GM18498 (cell line): ENCODE measurements around the gene TNFAIP8L1.
"Not testable (repeated sequence)": the region's sequence is repeated elsewhere in the genome, so short reads cannot be mapped to it uniquely, and the experiment has no call there.

Source experiments
- ATAC-seq: cut with Tn5 transposase; IDR thresholded peaks from one replicate; pipeline ENCODE4 v1.9.1; 2021; ENCODE audit warnings: mild to moderate bottlenecking, moderate library complexity; ENCODE audit not compliant: unreplicated experiment

TNFAIP8L1 gene

DNA sequence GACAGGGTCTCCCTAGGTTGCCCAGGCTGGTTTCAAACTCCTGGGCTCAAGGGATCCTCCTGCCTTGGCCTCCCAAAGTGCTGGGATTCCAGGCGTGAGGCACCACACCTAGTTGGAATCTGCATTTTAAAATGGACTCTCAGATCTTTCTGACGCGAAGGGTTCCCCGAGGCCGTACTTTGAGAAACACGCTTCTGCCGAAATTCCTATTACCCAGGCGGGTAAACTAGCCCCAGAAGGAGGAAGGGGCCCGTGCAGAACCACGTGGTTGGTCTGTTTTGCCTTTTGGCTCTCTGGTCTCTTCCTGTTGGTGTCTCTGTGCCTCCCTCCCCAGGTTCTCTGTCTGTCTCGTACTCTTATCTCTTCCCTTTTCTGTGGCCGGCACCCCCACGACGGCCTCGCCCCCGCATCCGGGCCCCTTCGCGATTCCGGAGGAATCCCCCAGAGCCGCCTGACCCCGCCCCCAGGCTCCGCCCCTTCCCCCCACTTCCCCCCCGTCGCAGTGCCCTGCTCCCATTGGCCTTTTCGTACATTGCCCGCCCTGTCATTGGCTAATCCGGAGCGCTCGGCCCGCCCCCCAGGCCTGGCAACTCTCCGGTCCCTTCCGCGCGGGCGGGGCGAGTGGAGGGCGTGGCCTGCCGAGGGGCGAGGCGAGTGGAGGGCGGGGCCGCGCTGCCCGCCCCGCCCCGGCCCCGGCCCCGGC, at the start of gene TNFAIP8L1:
Gene TNFAIP8L1 (plus strand): TSS at position 689 of the 703 bp plus-strand sequence. CDS start 12,354 bp downstream, outside the sequence.
- ATAC-seq = peak; percentile 91

DNA sequence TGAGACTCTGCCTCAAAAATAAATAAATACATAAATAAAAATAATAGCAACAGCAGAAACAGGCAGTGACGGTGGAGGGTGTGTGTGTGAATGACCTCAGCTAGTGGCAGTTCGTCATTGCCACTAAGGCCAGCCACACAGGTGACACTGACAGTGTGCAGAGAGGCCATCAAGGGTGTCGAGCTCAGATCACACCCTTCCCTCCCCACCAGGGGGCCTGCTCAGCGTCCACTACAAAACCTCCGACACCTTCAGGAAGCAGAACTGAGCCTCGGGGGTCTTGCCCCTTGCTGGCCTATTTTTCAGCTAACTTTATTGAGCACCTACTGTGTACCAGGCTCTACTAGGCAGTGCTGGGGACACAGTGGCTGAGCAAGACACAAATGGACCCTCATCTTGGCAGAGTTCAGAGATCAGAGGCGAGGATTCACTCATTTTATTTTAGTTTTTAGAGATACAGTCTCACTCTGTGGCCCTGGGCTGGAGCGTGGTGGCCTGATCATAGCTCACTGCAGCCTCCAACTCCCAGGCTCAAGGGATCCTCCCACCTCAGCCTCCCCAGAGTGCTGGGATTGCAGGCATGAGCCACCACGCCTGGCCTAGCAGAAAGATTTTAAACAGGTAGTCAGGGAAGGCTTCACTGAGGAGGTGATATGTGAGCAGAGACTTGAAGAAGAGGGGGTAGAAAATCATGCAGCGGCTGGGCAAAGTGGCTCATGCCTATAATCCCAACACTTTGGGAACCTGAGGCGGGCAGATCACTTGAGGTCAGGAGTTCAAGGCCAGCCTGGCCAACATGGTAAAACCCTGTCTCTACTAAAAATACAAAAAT, 49.5 kb upstream of the TNFAIP8L1 start:
- no peak for ATAC-seq

DNA sequence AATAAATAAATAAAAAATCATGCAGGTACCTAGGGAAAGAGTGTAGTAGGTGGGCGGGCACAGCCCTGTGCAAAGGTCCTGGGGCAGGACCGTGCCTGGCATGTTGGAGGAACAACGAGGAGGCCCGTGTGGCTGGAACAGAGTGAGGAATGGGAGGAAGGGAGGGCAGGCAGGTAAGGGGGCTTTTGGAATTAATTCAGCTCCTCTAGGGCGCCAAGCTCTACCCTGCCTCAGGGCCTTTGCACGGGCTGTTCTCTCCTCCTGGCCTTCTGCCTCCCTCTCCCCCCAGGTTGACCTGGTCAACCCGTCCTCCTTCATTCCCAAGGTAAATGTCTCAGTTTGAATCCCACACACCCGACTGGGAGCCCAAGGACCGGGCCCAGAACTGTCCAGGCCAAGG, 48.8 kb upstream of the TNFAIP8L1 start:
- ATAC-seq = no peak

DNA sequence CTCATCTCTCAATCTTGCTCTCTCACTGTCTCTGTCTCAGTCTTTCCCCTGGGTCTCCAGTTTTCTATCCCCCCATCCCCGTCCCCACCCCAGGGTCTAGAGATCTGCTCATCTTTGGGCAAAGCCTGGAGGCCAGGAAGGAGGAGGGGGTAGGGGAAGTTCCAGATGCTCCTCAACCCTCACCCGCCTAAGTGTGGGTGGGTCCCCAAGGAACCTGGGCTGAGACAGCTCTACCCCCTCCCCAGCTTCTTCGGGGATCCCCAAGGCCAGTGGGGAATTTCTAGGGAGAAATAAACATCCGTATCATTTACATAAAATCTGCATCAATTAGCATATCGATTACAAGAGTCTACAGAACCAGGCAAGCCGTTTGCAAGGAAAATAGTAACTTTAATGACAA, 48.0 kb upstream of the TNFAIP8L1 start:
- ATAC-seq = no peak

DNA sequence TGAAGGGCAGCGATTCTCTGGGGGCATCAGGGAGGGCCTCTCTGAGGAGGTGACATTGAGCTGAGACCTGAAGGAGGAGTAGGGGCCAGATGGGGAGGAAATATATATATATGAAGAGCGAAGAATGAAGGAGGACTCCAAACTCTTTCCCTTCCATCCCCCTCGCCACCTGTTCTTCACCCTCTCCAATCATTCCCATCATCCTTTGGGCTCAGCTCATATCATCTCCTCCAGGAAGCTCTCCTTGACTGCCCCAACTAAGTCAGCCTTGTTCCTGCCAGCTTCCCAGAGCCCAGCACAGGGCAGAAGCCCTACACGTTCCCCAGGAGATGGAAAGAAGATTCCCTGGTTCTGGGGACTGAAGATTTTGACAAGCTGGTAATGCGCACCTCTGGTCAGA, 46.9 kb upstream of the TNFAIP8L1 start:
- no peak for ATAC-seq

DNA sequence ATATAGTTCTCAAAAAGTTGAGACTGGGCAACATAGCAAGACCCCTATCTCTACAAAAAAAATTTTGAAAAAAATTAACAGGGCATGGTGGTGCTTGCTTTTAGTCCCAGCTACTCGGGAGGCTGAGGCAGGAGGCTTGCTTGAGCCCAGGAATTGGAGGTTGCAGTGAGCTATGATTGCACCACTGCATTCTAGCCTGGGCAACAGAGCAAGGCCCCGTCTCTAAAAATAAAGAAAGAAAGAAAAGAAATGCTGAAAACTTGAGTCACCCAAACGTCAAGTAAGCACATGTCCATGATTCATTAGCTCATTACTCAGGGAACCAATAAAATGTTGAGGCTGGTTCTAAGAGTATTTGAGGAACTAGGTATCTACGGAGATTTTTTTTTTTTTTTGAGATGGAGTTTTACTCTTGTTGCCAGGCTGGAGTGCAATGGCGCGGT, 45.9 kb upstream of the TNFAIP8L1 start:
- no peak for ATAC-seq

DNA sequence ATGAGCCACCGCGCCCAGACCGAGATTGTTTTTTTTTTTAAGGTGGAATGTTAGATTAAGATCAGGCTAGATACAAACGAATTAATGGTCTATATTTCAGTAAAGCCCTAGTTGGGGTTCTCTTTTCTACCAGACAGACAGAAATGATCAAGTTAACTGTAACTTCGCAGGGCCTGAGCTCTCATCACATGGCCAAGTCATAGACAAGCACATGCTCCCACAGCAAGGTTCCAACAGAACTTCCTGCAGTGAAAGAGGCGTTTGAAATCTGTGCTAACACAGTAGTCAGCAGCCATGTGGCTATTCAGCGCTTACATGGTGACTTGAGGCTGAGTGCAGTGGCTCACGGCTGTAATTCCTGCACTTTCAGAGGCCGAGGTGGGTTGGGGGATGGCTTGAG, 45.1 kb upstream of the TNFAIP8L1 start:
- no peak for ATAC-seq

DNA sequence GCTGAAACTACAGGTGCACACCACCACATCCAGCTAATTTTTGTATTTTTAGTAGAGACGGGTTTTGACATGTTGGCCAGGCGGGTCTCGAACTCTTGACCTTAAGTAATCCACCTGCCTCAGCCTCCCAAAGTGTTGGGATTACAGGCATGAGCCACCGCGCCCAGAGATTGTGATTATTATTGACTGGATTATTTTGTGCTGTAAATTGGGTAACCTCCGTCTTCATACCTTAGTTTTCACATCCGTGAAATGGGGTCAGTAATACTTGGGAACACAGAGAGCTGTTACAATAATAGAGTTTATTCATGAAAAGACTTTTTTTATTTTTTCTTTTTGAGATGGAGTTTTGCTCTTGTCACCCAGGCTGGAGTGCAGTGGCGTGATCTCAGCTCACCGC, 44.2 kb upstream of the TNFAIP8L1 start:
- not testable (repeated sequence) for ATAC-seq

DNA sequence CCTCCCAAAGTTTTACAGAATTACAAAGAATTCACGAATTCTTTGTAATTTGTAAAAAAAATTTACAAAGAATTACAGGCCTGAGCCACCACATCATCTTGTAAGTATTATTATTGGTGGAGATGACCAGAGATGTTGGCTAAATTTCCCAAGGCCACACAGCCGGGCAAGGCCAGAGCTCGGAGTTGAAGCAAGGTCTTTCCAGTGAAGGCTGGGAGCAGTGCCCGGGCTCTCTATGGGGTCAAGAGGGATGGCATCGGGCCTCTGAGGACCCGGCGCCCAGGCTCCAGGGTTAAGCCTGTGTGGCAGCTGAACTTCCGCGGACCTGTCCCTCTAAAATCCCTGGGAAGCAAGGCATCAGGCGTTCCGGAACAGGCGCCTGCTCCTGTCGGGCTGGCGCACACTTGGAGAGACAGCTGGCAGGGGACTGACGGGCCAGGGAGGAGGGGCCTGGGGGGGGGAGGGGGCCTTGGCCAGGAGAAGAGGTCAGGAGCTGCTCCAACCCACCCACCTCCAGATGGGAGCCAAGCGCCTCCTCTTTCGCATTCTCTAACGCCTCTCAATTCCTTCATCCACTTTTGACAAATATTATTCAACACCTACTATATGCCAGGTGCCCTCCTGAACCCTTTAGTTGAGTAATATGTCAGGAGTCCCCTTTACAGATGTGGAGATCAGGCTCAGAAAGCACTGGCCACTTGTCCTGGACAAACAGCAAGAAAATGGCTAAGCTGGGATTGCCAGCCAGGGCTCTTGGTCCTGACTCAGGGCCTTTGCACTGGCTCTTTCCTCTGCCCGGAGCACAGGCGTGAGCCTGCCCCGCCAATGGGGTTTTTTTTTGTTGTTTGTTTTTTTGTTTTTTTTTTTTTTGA, 43.0 kb upstream of the TNFAIP8L1 start:
- no peak for ATAC-seq

DNA sequence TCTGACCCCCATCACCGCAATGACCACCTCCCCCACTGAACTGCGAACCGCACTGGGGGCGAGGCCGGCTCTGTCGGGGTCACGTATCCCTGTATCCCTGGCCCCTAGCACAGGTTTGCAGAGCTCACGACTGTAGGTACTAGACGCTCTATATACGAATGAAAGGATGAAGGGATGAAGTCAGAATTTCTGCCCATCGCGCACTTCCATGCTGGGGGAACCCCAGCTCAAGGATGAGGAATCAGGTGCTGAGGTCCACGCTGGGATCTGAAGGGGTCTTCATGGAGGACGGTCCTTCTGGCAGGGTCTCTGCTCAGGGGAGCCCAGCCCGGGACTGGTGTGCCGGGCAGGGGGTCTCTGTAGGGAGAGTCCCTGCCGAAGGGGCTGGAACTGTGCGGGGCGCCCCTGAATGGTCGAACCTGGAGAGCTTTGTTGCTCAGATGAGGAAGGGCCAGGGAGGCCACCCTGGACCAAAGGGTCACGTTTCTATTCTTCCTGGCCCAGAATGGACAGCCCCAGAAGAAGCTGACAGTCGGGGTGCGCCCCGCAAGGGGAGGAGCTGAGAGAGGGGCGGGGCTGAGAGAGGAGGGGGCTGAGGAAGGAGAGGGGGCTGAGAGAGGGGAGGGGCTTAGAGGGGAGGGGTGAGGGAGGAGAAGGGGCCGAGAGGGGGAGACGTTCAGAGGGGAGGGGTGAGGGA, 41.9 kb upstream of the TNFAIP8L1 start:
- no peak for ATAC-seq

DNA sequence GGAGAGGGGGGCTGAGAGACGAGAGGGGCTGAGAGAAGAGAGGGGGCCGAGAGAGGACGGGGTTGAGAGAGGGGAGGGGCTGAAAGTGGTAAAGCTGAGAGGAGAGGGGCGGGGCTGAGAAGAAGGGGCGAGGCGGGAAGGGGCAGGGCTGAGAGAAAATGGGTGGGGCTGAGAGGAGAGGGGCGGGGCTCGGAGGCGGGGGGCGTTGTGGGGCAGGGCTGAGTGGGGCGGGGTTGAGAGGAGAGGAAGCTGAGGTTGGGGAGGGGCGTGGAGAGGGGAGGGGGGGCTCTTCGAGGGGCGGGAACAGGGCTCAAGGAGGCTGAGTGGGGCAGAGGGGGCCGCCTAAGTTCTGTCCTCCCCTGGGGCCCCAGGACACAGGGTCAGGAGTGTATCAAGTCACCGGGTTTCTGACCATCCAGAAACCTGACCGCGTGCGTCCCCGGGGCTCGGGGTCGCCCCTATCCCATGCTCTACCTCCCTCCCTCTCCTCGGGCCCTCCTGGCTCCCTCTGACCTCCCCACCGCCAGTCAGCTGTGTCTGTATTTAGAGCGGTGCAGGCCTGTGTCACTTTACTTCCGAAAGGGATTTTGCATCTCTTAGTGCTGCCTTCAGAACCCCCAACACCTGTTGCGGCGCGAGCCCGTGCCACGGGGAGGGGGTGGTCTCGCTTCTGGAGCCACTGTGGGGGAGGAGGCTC, 41.2 kb upstream of the TNFAIP8L1 start:
- no peak for ATAC-seq

DNA sequence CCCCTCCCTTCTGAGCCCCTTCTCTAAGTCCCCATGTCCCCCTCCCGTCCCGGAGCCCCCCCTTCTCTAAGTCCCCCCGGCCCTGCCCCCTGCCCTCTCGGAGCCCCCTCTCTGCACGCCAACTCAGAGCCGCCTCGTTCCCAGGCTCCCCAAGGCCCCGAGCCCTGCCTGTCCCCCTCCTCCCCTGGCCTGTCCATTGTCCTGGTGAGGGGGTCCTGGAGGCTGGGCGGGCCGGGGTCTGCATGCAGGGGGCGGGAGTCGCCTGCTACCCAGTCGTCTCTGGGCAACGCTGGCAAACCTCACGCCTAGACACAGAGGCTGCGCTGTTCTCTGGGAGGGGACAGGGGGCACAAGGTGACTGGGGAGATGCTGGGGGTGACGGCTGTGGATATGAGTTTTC, 40.6 kb upstream of the TNFAIP8L1 start:
- no peak for ATAC-seq

DNA sequence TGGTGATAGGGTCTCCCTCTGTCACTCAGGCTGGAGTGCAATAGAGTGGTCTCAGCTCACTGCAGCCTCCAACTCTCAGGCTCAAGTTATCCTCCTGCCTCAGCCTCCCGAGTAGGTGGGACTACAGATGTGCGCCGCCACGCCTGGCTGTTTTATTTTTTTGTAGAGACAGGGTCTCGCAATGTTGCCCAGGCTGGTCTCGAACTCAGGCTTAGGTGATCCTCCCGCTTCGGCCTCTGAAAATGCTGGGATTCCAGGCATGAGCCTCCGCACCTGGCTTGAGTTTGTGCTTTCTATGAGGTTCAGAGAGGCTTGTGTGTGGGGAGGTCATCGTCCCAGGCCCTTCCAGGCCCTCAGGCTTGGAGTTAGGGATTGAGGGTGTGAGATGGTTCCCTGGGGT, 39.2 kb upstream of the TNFAIP8L1 start:
- ATAC-seq = no peak

DNA sequence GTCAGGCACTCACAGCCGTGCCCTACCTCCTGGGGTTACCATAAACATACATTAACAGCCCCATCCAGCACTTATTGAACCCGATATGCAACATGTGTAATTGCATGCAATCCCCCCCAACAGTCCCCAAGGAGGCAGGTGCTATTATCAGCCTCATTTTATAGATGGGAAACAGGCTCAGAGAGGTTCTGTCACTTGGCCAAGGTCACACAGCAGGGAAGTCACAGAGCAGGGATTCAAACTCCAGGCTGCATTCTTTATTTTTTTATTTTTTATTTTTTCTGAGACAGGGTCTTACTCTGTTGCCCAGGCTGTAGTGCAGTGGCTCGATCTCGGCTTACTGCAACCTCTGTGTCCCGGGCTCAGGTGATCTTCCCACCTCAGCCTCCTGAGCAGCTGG, 38.4 kb upstream of the TNFAIP8L1 start:
- no peak for ATAC-seq

DNA sequence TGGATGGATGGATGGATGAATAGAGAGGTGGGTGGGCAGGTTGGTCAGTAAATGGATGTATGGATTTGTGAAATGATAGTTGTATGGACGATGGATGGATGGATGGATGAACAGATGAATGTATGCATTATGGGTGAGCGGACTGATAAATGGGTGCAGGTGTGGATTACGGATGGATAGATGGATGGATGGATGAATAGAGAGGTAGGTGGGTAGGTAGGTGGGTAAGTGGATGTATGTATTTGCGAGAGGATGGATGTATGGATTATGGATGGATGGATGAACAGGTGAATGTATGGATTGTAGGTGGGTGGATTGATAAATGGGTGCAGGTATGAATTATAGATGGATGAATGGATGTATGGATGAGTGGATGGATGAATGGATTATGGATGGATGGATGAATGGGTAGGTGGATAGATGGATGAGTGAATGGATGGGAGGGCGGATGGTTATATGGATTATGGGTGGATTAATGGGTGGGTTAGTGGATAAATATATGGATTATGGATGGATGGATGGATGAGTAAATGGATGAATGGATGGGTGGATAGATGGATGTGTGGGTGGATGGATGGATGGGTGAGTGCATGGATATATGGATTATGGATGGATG, 37.0 kb upstream of the TNFAIP8L1 start:
- ATAC-seq = no peak

DNA sequence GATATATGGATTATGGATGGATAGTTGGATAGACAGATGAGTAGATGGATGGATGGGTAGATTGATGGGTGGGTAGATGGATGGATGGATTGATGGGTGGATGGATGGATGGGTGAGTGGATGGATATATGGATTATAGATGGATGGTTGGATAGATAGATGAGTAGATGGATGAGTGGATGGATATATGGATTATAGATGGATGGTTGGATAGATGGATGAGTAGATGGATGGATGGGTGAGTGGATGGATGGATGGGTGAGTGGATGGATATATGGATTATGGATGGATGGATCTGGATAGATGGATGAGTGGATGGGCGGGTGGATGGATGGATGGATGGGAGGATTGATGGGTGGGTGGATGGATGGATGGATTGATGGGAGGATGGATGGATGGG, 36.4 kb upstream of the TNFAIP8L1 start:
- ATAC-seq = no peak

DNA sequence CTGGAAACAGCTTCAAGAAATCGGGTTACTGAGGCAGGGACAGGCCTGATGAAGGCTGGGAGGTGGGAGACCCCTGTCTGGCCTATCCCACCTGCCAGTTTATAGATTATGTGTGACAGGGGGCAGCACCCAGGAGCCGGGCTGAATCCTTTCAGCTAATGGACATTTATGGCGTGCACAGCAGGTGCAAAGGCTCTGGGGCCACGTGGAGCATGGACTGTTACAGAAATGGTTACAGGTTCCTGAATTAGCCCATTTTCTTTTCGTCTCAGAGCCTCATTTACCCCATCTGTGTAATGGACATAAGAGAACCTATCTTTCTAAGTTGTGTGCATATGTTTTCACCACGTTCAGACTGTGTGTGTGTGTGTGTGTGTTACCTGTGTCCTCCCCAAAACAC, 34.4 kb upstream of the TNFAIP8L1 start:
- no peak for ATAC-seq

DNA sequence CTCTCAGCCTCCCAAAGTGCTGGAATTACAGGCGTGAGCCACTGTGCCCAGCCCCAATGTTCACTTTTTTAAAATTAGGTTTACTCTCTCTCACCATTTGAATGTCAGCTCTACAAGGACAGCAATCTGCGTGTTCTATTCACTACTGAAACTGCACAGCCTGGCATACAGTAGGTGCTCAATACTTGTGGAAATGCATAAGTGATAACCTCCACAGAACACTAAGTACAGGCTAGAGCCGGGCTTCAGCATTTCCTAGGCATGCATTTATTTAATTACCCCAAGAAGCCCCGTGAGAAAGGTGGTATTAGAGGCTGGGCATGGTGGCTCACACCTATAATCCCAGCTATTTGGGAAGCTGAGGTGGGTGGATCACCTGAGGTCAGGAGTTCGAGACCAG, 33.1 kb upstream of the TNFAIP8L1 start:
- no peak for ATAC-seq

DNA sequence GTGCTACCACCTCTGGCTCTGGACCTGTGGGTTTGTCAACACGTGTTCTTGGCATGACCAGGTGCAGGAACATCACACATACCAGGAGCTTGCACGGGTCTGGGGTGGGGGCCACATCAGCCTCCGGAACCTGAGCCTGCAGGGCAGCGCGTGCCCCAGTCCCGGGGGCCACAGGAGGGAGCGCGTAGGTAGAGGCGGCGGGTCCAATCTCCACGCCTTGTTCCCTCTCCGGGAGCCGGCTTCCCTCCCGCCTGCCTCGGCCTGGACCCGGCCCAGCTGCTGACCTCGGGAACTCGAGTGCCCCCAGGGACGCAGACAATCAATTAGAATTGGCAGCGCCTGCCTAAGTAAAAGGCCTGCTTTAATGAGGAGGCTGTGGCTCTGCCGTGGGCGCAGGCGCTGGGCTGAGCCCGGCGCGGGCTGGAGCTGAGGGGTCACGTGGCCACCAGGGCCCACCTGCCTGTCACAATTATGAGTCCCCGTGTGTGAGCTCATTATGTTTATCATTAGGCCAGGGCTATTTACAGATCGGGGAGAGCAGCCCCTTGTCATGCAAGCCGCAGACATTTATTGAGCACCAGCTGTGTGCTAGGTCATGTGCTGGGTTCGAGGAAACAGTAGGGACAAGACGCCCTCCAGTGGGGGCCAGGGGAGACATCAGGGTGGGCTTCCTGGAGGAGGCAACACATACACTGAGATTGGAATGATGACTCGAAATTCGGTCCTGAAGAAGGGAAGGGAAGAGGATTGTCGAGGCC, 32.2 kb upstream of the TNFAIP8L1 start:
- no peak for ATAC-seq
